C4-2B (cell line): ENCODE data around the gene PCDHB1.
"Not testable (repeated sequence)": the region's sequence is repeated elsewhere in the genome, so short reads cannot be mapped to it uniquely, and the experiment has no call there.

ENCODE experiments used
- H3K27ac ChIP-seq: fragments of 450-650 bp; 2 replicates; pipeline ENCODE4 v1.5.1; 2017
- CTCF ChIP-seq: fragments of 450-650 bp; conservative IDR thresholded peaks from 2 replicates; pipeline ENCODE4 v1.5.1; 2017; ENCODE audit warnings: mild to moderate bottlenecking
- ZFX ChIP-seq: fragments of 450-650 bp; IDR thresholded peaks from 2 replicates; pipeline ENCODE4 v1.6.1; 2017

Gene PCDHB1

DNA sequence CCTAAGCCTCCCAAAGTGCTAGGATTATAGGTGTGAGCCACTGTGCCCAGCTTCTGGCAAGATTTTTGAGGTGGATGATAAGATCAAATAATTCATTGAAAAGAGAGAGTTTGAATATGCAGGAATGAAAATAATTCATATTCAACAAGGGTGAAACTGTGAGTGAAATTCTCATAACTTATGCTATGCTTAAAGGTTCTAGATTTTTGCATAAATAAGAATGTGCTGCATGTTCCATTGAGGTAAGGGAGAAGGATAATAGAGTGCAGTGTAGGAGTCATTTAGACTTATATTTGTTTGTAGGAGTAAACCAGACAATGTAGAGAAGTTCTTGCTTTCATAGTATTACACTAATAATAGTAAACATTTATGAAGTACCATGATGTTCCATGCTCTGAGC, 31.1 kb downstream of the PCDHB1 start:
- no peak overlapping the region for H3K27ac ChIP-seq
- TF ChIP-seq CTCF (no peak), ZFX (no peak)

- TF ChIP-seq ZFX (no peak), CTCF (peak; percentile 83)
- no peak overlapping the region; the same call in 1 of the 2 replicates for H3K27ac ChIP-seq
Observed at GRCh38 chr5:141084487-141084989, 33.4 kb downstream of the PCDHB1 start.

DNA sequence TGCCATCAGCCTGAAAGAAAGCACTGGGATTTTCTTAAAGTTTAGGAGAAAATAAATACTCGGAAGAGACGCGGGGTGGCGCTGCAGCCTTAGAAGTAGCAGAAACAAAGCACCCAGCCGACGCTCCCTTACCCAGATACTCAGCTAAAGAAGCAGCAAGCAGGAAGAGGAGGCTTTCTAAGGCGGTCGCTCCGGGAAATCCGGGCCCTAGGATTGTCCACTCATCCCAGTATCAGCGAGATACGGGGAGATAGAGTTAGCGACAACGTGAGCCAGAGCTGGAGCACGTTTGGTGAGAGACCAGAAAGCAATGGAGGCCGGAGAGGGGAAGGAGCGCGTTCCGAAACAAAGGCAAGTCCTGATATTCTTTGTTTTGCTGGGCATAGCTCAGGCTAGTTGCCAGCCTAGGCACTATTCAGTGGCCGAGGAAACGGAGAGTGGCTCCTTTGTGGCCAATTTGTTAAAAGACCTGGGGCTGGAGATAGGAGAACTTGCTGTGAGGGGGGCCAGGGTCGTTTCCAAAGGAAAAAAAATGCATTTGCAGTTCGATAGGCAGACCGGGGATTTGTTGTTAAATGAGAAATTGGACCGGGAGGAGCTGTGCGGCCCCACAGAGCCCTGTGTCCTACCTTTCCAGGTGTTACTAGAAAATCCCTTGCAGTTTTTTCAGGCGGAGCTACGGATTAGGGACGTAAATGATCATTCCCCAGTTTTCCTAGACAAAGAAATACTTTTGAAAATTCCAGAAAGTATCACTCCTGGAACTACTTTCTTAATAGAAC, 43.5 kb downstream of the PCDHB1 start, which contains the start of gene PCDHB2:
TSS of gene PCDHB2 (plus strand) at position 135 of the 782 bp plus-strand sequence. CDS start at position 311, 176 bp downstream.
- TF ChIP-seq CTCF (peak; percentile 70), ZFX (no peak)
- H3K27ac ChIP-seq: no peak within 1 kb of the TSS

- no peak overlapping the region for H3K27ac ChIP-seq
- no peak for TF ChIP-seq ZFX
- TF ChIP-seq CTCF: no peak
Observed at GRCh38 chr5:141095263-141095641, 44.1 kb downstream of the PCDHB1 start.

DNA sequence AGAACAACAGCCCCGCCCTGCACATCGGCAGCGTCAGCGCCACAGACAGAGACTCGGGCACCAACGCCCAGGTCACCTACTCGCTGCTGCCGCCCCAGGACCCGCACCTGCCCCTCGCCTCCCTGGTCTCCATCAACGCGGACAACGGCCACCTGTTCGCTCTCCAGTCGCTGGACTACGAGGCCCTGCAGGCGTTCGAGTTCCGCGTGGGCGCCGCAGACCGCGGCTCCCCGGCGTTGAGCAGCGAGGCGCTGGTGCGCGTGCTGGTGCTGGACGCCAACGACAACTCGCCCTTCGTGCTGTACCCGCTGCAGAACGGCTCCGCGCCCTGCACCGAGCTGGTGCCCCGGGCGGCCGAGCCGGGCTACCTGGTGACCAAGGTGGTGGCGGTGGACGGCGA, 45.0 kb downstream of the PCDHB1 start:
- H3K27ac ChIP-seq: not testable (repeated sequence)

- H3K27ac ChIP-seq: not testable (repeated sequence)
Observed at GRCh38 chr5:141096586-141096985, 45.4 kb downstream of the PCDHB1 start.

GRCh38 chr5:141100243-141100805, 49.1 kb downstream of the PCDHB1 start, which contains the start of gene PCDHB3:
Gene PCDHB3, plus strand, starts transcription at chr5:141100473. Its CDS starts 177 bp downstream, at chr5:141100650.
- H3K27ac ChIP-seq: no peak within 1 kb of the TSS
- TF ChIP-seq ZFX: no peak
- peak; percentile 85 for TF ChIP-seq CTCF

DNA sequence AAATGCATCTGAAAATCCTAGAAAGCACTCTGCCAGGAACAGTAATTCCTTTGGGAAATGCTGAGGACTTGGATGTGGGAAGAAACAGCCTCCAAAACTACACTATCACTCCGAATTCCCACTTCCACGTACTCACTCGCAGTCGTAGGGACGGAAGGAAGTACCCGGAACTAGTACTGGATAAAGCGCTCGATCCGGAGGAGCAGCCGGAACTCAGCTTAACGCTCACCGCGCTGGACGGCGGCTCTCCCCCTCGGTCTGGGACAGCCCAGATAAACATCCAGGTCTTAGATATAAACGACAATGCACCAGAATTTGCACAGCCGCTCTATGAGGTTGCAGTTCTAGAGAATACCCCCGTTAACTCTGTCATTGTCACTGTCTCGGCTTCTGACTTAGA, 49.9 kb downstream of the PCDHB1 start:
- TF ChIP-seq CTCF (no peak), ZFX (no peak)
- H3K27ac ChIP-seq: no peak overlapping the region

GRCh38 chr5:141102070-141102469, 50.9 kb downstream of the PCDHB1 start:
- H3K27ac ChIP-seq: not testable (repeated sequence)

DNA sequence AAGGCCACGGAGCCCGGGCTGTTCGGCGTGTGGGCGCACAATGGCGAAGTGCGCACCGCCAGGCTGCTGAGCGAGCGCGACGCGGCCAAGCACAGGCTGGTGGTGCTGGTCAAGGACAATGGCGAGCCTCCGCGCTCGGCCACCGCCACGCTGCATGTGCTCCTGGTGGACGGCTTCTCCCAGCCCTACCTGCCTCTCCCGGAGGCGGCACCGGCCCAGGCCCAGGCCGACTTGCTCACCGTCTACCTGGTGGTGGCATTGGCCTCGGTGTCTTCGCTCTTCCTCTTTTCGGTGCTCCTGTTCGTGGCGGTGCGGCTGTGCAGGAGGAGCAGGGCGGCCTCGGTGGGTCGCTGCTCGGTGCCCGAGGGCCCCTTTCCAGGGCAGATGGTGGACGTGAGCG, 51.3 kb downstream of the PCDHB1 start:
- H3K27ac ChIP-seq: not testable (repeated sequence)
